Measurements from ENCODE around the gene FKBP2.

DNA sequence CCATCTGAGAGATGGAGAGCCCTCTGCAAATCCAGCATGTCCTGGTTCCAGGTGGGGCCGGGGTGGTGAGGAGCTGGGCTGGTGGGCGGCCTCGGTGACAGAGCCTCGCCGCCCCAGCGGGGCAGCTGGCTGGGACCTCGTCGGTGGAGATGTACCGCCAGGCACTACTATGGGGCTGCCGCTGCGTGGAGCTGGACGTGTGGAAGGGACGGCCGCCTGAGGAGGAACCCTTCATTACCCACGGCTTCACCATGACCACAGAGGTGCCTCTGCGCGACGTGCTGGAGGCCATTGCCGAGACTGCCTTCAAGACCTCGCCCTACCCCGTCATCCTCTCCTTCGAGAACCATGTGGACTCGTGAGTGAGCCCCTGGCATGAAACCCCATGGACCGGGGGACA, 17.5 kb downstream of the FKBP2 start:
- no peak for TF ChIP-seq YY1 (IDR thresholded peaks at IDR 0.05; ENCODE audit: insufficient read depth, insufficient read length)
- no peak for TF ChIP-seq ZNF274 (IDR thresholded peaks at IDR 0.05; ENCODE audit: low read depth, low read length)
- TF ChIP-seq SUZ12 (IDR thresholded peaks at IDR 0.05; ENCODE audit: extremely low read depth, insufficient read depth, insufficient read length): no peak
